IMR-90 (cell line): ENCODE measurements around the gene C12orf54. TPM values are rescaled to one million over a fixed set of nuclear protein-coding genes. Genes with fewer than 3 reads are reported as not detected.
"Not testable (repeated sequence)": the region's sequence is repeated elsewhere in the genome, so short reads cannot be mapped to it uniquely, and the experiment has no call there.

Experiments
- ATAC-seq: fragments of 200-7000 bp; cut with Tn5 transposase; 2 replicates; pipeline ENCODE4 v1.9.1; 2020; ENCODE audit warnings: low read depth, mild to moderate bottlenecking, moderate library complexity
- BruUV-seq: library from RNA; stranded (reverse); fragments of 400-500 nt; replicated peaks from 2 replicates; lab custom pipeline; 2021; lab: Mats Ljungman, UMichigan
- CTCF ChIA-PET: fragments of 300-600 bp; formaldehyde crosslinking; extraction: SDS; loops from one replicate; lab custom pipeline; 2021; ENCODE audit warnings: antibody characterized with exemption; lab: Yijun Ruan, JAX
- POLR2A ChIA-PET: fragments of 300-600 bp; sonication (Branson Sonifier 250); formaldehyde crosslinking; loops from one replicate; lab custom pipeline; 2022; ENCODE audit warnings: antibody characterized with exemption; ENCODE audit not compliant: unreplicated experiment; lab: Charles Lee
- DNase-seq: peaks from one replicate; pipeline ENCODE4 v3.0.0; 2013
- H2AFZ ChIP-seq: replicated peaks from 2 replicates; pipeline ENCODE3; 2013; ENCODE audit warnings: low read length, mild to moderate bottlenecking; ENCODE audit not compliant: poor library complexity
- H2AK5ac ChIP-seq: 2 replicates; pipeline ENCODE4 v1.6.1; 2013; ENCODE audit warnings: low read depth, low read length, inconsistent platforms
- H2AK9ac ChIP-seq: replicated peaks from 2 replicates; pipeline ENCODE3; 2013; ENCODE audit warnings: mild to moderate bottlenecking, low read depth, low read length, moderate library complexity; ENCODE audit not compliant: poor library complexity
- H2BK120ac ChIP-seq: 2 replicates; pipeline ENCODE4 v1.6.1; 2013; ENCODE audit warnings: low read depth, low read length, inconsistent platforms
- H2BK15ac ChIP-seq: 3 replicates; pipeline ENCODE4 v1.6.1; 2013; ENCODE audit warnings: low read depth, low read length, inconsistent platforms
- H2BK20ac ChIP-seq: 2 replicates; pipeline ENCODE4 v1.6.1; 2013; ENCODE audit warnings: low read depth, mild to moderate bottlenecking, inconsistent platforms, low read length, moderate library complexity
- H2BK5ac ChIP-seq: 2 replicates; pipeline ENCODE4 v1.6.1; 2013; ENCODE audit warnings: mild to moderate bottlenecking, low read depth, low read length, inconsistent platforms; ENCODE audit not compliant: poor library complexity, severe bottlenecking
- H3K14ac ChIP-seq: replicated peaks from 2 replicates; pipeline ENCODE4 v1.6.1; 2013; ENCODE audit warnings: low read depth, low read length, inconsistent platforms
- H3K18ac ChIP-seq: 2 replicates; pipeline ENCODE4 v1.6.1; 2013; ENCODE audit warnings: low read depth, low read length, control low read depth
- H3K23ac ChIP-seq: 2 replicates; pipeline ENCODE4 v1.6.1; 2013; ENCODE audit warnings: low read depth, low read length, inconsistent platforms
- H3K27ac ChIP-seq: 2 replicates; pipeline ENCODE4 v1.5.1; 2013; ENCODE audit warnings: mild to moderate bottlenecking, control low read depth, low read length; ENCODE audit not compliant: insufficient read depth
- H3K27me3 ChIP-seq: 2 replicates; pipeline ENCODE4 v1.6.1; 2013; ENCODE audit warnings: low read length; ENCODE audit not compliant: control insufficient read depth, insufficient read depth
- H3K36me3 ChIP-seq: 2 replicates; pipeline ENCODE4 v1.6.1; 2013; ENCODE audit warnings: low read length, mixed read lengths; ENCODE audit not compliant: control insufficient read depth, insufficient read depth
- H3K4ac ChIP-seq: 2 replicates; pipeline ENCODE4 v1.6.1; 2013; ENCODE audit warnings: low read depth, low read length, inconsistent platforms
- H3K4me1 ChIP-seq: 2 replicates; pipeline ENCODE4 v1.6.1; 2013; ENCODE audit warnings: low read length, mixed read lengths; ENCODE audit not compliant: control insufficient read depth, insufficient read depth
- H3K4me2 ChIP-seq: 2 replicates; pipeline ENCODE4 v1.6.1; 2013; ENCODE audit warnings: low read depth, mild to moderate bottlenecking, control low read depth, low read length, moderate library complexity
- H3K4me3 ChIP-seq: 2 replicates; pipeline ENCODE4 v1.5.1; 2013; ENCODE audit warnings: low read depth, mild to moderate bottlenecking, control low read depth, low read length, moderate library complexity; ENCODE audit not compliant: insufficient read depth
- H3K56ac ChIP-seq: 2 replicates; pipeline ENCODE4 v1.6.1; 2013; ENCODE audit warnings: low read length, inconsistent platforms; ENCODE audit not compliant: insufficient read depth; ENCODE audit errors: extremely low read depth
- H3K79me1 ChIP-seq, 2 experiments: 2 replicates each; pipeline ENCODE4 v1.6.1; 2013; ENCODE audit warnings: low read length in 2 of 2, inconsistent platforms in 1 of 2, low read depth in 1 of 2
- H3K9ac ChIP-seq: 2 replicates; pipeline ENCODE4 v1.6.1; 2013; ENCODE audit warnings: low read depth, low read length, control low read depth
- H3K9me1 ChIP-seq: 2 replicates; pipeline ENCODE4 v1.6.1; 2013; ENCODE audit warnings: low read length, inconsistent platforms; ENCODE audit not compliant: insufficient read depth
- H3K9me3 ChIP-seq: 2 replicates; pipeline ENCODE4 v1.6.1; 2013; ENCODE audit warnings: low read length; ENCODE audit not compliant: control insufficient read depth, insufficient read depth
- H4K20me1 ChIP-seq: 2 replicates; pipeline ENCODE4 v1.6.1; 2013; ENCODE audit warnings: low read length, inconsistent platforms; ENCODE audit not compliant: insufficient read depth
- H4K5ac ChIP-seq: 2 replicates; pipeline ENCODE4 v1.6.1; 2013; ENCODE audit warnings: mild to moderate bottlenecking, low read depth, low read length, control low read depth
- H4K8ac ChIP-seq, 2 experiments: 2 replicates each; pipeline ENCODE4 v1.6.1; 2013; ENCODE audit warnings: low read depth in 2 of 2, low read length in 2 of 2, control low read depth in 1 of 2, inconsistent platforms in 1 of 2
- H4K91ac ChIP-seq: 2 replicates; pipeline ENCODE4 v1.6.1; 2013; ENCODE audit warnings: low read depth, low read length, inconsistent platforms; ENCODE audit not compliant: insufficient read depth
- WGBS, 2 experiments: methylation state at CpG; one replicate each; pipeline versions ENCODE4 v1.1.5 to v1.1.7; 2013; ENCODE audit warnings: missing lambda C conversion rate in 2 of 2; ENCODE audit not compliant: insufficient read length in 1 of 2; ENCODE audit errors: extremely low coverage in 2 of 2; 5-methylcytosine and 5-hydroxymethylcytosine counted together
- dilution Hi-C: fragments of 300-500 bp; cut with HindIII; formaldehyde crosslinking; loops from one replicate; pipeline ENCODE4 v1.14.3; 2018; ENCODE audit warnings: low sequenced_read_pairs; ENCODE audit not compliant: unreplicated experiment
- in situ Hi-C: fragments of 300-500 bp; cut with MboI; formaldehyde crosslinking; loops from 3 replicates; pipeline ENCODE4 v1.14.3; 2019; ENCODE audit warnings: low sequenced_read_pairs, inconsistent platforms, mixed read lengths
- intact Hi-C: fragments of 100-400 bp; cut with micrococcal nuclease; formaldehyde crosslinking; loops from 2 replicates; pipeline ENCODE4 v1.10.0; 2022
- polyA plus RNA-seq, 3 experiments: library from polyadenylated mRNA; depleted of rRNA; stranded (reverse); fragments of >200 nt; gene quantifications; 2 replicates each; pipeline ENCODE4 v1.2.3, GENCODE V29; 2012; ENCODE audit warnings: low replicate concordance in 1 of 3
- total RNA-seq: library from RNA; depleted of rRNA; stranded (reverse); fragments of >200 nt; gene quantifications from 2 replicates; pipeline ENCODE4 v1.2.3, GENCODE V29; 2012

Gene C12orf54
- total and polyA plus RNA-seq, 2 of the 4 experiments (the other 2 are of a cell fraction): not detected

DNA sequence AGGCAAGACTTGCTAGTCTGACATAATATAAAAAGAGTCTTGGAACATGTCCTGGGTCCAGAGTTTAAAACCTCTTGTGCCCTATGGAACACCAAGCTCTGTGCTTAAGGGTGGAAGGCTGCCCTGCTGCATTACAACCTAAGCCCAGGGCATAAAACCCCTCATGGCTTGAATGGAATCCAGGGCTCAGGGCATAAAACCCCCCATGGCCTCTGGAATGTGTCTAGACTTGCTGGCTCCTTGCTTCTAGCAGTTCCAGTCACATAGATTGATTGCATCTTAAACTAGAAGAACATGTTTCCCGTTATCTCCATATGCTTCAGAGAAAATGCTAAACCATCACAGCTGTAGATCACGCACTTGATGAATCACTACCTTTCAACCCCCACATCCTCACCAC, 24.5 kb downstream of the C12orf54 start:
- H3K4me3 ChIP-seq, in situ Hi-C loops, intact Hi-C loops, H3K27ac ChIP-seq, H3K9me1 ChIP-seq, H4K91ac ChIP-seq, H4K8ac ChIP-seq, dilution Hi-C loops, H3K23ac ChIP-seq, H4K20me1 ChIP-seq, H2BK5ac ChIP-seq, H2BK15ac ChIP-seq, H3K56ac ChIP-seq, H2BK20ac ChIP-seq, H3K4me1 ChIP-seq, H3K4ac ChIP-seq, H3K14ac ChIP-seq, H3K36me3 ChIP-seq, H3K4me2 ChIP-seq, H2AK5ac ChIP-seq, H2BK120ac ChIP-seq, H4K5ac ChIP-seq, H2AK9ac ChIP-seq, POLR2A ChIA-PET, H3K79me1 ChIP-seq, DNase-seq, ATAC-seq, CTCF ChIA-PET, H3K9me3 ChIP-seq, H2AFZ ChIP-seq, H3K27me3 ChIP-seq, H3K9ac ChIP-seq, BruUV-seq, H3K18ac ChIP-seq: not testable (repeated sequence)
- WGBS, 2 experiments: 76% methylated on average over 2 of the region's 2 CpGs; no CpG with 5 or more reads in 1 of the 2 experiments
